Measurements from ENCODE around the gene FAM171A1. TPM values are rescaled to one million over a fixed set of nuclear protein-coding genes. Genes with fewer than 3 reads are reported as not detected.
"Not testable (repeated sequence)": the region's sequence is repeated elsewhere in the genome, so short reads cannot be mapped to it uniquely, and the experiment has no call there.

Gene FAM171A1
- polyA plus RNA-seq, 1 of the 3 experiments (the other 2 are of a cell fraction) = 26.3 TPM

DNA sequence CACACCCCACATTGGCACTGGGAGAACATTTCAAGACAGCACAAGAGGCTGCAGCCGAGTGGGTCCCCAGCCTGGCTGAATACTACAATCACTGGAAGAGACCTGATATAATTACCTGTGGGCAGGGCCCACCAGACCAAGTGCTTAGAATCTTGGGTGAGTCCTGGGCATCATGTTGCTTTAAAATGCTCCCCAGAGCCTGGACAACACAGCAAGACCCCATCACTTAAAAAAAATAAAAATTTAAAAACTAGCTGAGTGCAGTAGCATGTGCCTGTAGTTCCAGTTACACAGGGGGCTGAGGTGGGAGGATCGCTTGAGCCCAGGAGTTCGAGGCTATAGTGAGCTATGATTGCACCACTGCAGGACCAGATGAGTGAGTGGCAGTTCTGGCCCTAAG lies 28.1 kb downstream of the FAM171A1 start (continued):
- TF ChIP-seq, protein P1, sequence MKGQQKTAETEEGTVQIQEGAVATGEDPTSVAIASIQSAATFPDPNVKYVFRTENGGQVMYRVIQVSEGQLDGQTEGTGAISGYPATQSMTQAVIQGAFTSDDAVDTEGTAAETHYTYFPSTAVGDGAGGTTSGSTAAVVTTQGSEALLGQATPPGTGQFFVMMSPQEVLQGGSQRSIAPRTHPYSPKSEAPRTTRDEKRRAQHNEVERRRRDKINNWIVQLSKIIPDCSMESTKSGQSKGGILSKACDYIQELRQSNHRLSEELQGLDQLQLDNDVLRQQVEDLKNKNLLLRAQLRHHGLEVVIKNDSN (IDR thresholded peaks at IDR 0.05; ENCODE audit: borderline replicate concordance, low read depth) = no peak
- no peak for TF ChIP-seq EZH2phosphoT487 (IDR thresholded peaks at IDR 0.05; ENCODE audit: borderline replicate concordance, low read depth)

DNA sequence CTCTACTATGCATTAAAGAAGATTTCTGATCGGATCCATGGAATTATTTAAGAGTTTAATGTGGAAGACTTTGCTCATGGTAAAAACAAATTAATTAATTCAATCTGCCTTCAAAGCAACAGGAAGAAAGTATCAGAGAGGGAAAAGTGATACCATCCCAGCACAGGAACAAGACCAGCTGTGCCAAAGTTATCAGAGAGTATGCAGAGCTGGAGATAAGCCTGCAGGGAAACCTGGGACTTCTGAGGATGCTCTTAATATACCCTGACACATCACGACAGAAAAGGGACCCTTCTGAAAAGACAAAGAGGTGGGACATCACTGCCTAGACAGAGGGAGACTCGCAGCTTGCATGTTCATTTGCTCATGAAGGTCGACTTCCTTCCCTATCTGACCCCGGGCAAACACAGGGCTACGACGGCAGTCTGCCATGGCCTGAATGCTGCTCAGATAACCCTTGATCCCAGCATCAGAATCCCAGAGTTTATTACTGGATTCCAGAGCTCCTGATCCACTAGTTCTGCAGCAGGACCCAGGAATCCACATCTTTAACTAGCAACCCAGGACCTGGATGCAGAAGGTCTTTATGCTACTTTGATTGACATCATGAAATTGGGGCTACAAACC lies 29.5 kb downstream of the FAM171A1 start:
- Histone ChIP-seq H3K9me3 (no peaks in the 10 kb centered on the region), H2AFZ (ENCODE audit: low read depth) (no peak overlapping the region), H3K9me2 (no peaks in the 10 kb centered on the region), H3K27me3 (ENCODE audit: insufficient read depth) (no peaks in the 10 kb centered on the region), H3K27ac (ENCODE audit: low read depth in 2 of 2, low read length in 1 of 2) (peak overlapping the region in 1 of 2 experiments; percentile 53; a peak in 2 of 4 replicates), H3K4me3 (ENCODE audit: low read depth in 2 of 2, low read length in 1 of 2) (no peak overlapping the region; a peak in 1 of 4 replicates), H3K4me1 (ENCODE audit: control insufficient read depth in 1 of 2, insufficient read depth in 2 of 2, low read depth in 1 of 2, low read length in 1 of 2) (peaks cover 0 to 50% of the 10 kb centered on the region in 2 experiments; a peak in 3 of 4 replicates), H3F3A (replicated peaks; ENCODE audit: insufficient read depth) (no peaks in the 10 kb centered on the region), H3K9ac (no peak overlapping the region), H3K36me3 (replicated peaks in 1 of 2; ENCODE audit: control insufficient read depth in 1 of 2, insufficient read depth in 2 of 2, low read length in 1 of 2) (no peaks in the 10 kb centered on the region), H3K4me2 (no peak overlapping the region), H3K79me2 (ENCODE audit: insufficient read depth) (peaks cover 48% of the 10 kb centered on the region; the same call in 1 of the 2 replicates), H4K20me1 (ENCODE audit: insufficient read depth) (peaks cover 4% of the 10 kb centered on the region; the same call in 1 of the 2 replicates)
- TF ChIP-seq RFX5 (IDR thresholded peaks at IDR 0.05; ENCODE audit: low read length) (no peak), GATA2 (CRISPR knock-in tag; IDR thresholded peaks at IDR 0.05) (peak; percentile 50; the same call in 1 of the 2 replicates), EP300 (IDR thresholded peaks at IDR 0.05; ENCODE audit: borderline replicate concordance in 1 of 2, low read depth in 1 of 2, low read length in 1 of 2) (0 out of 4 replicates have a peak, but pooled peaks of 1 of the 2 experiments have one; percentile 20), CHD2 (IDR thresholded peaks at IDR 0.05; ENCODE audit: low read length, partially characterized antibody) (no peak), RXRA (IDR thresholded peaks at IDR 0.05; ENCODE audit: borderline replicate concordance, low read depth) (no peak)
- TF ChIP-seq, protein P2, sequence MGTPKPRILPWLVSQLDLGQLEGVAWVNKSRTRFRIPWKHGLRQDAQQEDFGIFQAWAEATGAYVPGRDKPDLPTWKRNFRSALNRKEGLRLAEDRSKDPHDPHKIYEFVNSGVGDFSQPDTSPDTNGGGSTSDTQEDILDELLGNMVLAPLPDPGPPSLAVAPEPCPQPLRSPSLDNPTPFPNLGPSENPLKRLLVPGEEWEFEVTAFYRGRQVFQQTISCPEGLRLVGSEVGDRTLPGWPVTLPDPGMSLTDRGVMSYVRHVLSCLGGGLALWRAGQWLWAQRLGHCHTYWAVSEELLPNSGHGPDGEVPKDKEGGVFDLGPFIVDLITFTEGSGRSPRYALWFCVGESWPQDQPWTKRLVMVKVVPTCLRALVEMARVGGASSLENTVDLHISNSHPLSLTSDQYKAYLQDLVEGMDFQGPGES (IDR thresholded peaks at IDR 0.05; ENCODE audit: low read depth, low read length) = no peak
- ChIA-PET CTCF (interaction anchor here (0.9 to 1.4 kb wide), 2 partner anchors 15 to 19 kb away, joined by 3 read pairs; no protein-coding TSS in a partner anchor), POLR2A (no interaction called here)
- DNase-seq = peak; percentile 56
- 65% methylated on average over 7 of the region's 7 CpGs for WGBS (ENCODE audit: low lambda C conversion rate)

- WGBS (ENCODE audit: low lambda C conversion rate) = 81% methylated on average over 2 of the region's 2 CpGs
- DNase-seq = no peak
- Histone ChIP-seq H3K27ac (ENCODE audit: low read depth in 2 of 2, low read length in 1 of 2) (no peak overlapping the region), H3K36me3 (replicated peaks in 1 of 2; ENCODE audit: control insufficient read depth in 1 of 2, insufficient read depth in 2 of 2, low read length in 1 of 2) (no peaks in the 10 kb centered on the region), H3K4me2 (no peak overlapping the region), H2AFZ (ENCODE audit: low read depth) (no peak overlapping the region), H3K27me3 (ENCODE audit: insufficient read depth) (no peaks in the 10 kb centered on the region), H3K9ac (no peak overlapping the region), H3K4me3 (ENCODE audit: low read depth in 2 of 2, low read length in 1 of 2) (no peak overlapping the region), H4K20me1 (ENCODE audit: insufficient read depth) (peaks cover 4% of the 10 kb centered on the region; the same call in 1 of the 2 replicates), H3K4me1 (ENCODE audit: control insufficient read depth in 1 of 2, insufficient read depth in 2 of 2, low read depth in 1 of 2, low read length in 1 of 2) (peaks cover 13 to 36% of the 10 kb centered on the region in 2 experiments; a peak in 3 of 4 replicates), H3K9me2 (no peaks in the 10 kb centered on the region), H3K79me2 (ENCODE audit: insufficient read depth) (peaks cover 38% of the 10 kb centered on the region; the same call in 1 of the 2 replicates), H3F3A (replicated peaks; ENCODE audit: insufficient read depth) (no peaks in the 10 kb centered on the region), H3K9me3 (no peaks in the 10 kb centered on the region)
- CTCF ChIA-PET = interaction anchor here (1.7 kb wide), 1 partner anchor 72 kb away, joined by 3 read pairs; no protein-coding TSS in a partner anchor
- TF ChIP-seq RCOR1 (IDR thresholded peaks at IDR 0.05; ENCODE audit: low read length) (no peak), EP300 (IDR thresholded peaks at IDR 0.05; ENCODE audit: borderline replicate concordance in 1 of 2, low read depth in 1 of 2, low read length in 1 of 2) (no peak)
- POLR2A ChIA-PET = no interaction called here
These were observed 31.2 kb downstream of the FAM171A1 start for GRCh38 chr10:15339892-15340291.

DNA sequence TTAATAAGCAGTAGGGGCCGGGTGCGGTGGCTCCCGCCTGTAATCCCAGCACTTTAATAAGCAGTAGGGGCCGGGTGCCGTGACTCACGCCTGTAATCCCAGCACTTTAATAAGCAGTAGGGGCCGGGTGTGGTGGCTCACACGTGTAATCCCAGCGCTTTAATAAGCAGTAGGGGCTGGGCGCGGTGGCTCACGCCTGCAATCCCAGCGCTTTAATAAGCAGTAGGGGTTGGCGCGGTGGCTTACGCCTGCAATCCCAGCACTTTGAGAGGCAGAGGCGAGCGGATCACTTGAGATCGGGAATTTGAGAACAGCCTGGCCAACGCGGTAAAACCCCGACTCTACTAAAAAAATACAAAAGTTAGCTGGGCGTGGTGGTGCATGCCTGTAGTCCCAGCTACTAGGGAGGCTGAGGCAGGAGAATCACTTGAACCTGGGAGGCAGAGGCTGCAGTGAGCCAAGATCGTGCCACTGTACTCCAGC lies 33.6 kb downstream of the FAM171A1 start:
- POLR2A ChIA-PET; H3K9me3 ChIP-seq; H3K4me2 ChIP-seq; H4K20me1 ChIP-seq (ENCODE audit: insufficient read depth); H2AFZ ChIP-seq (ENCODE audit: low read depth); H3K36me3 ChIP-seq (replicated peaks in 1 of 2; ENCODE audit: control insufficient read depth in 1 of 2, insufficient read depth in 2 of 2, low read length in 1 of 2); DNase-seq; H3F3A ChIP-seq (replicated peaks; ENCODE audit: insufficient read depth); H3K27me3 ChIP-seq (ENCODE audit: insufficient read depth); H3K27ac ChIP-seq (ENCODE audit: low read depth in 2 of 2, low read length in 1 of 2); H3K4me3 ChIP-seq (ENCODE audit: low read depth in 2 of 2, low read length in 1 of 2); H3K9me2 ChIP-seq; H3K9ac ChIP-seq: not testable (repeated sequence)
- WGBS (ENCODE audit: low lambda C conversion rate) = 98% methylated on average over 24 of the region's 24 CpGs
- Histone ChIP-seq H3K4me1 (ENCODE audit: control insufficient read depth in 1 of 2, insufficient read depth in 2 of 2, low read depth in 1 of 2, low read length in 1 of 2) (peaks cover 13 to 27% of the 10 kb centered on the region in 2 experiments; a peak in 3 of 4 replicates), H3K79me2 (ENCODE audit: insufficient read depth) (peaks cover 37% of the 10 kb centered on the region; the same call in 1 of the 2 replicates)
- CTCF ChIA-PET = interaction anchor here (1.5 kb wide), 1 partner anchor 8 kb away, joined by 3 read pairs; no protein-coding TSS in a partner anchor
